PFSK-1 (cell line): ENCODE measurements around the gene RARRES1.

Experiments
- FOXP2 ChIP-seq: optimal IDR thresholded peaks from 2 replicates; pipeline ENCODE3; 2011; ENCODE audit warnings: borderline replicate concordance, control low read depth, inconsistent platforms; ENCODE audit not compliant: insufficient read depth; ENCODE audit errors: extremely low read length, extremely low read depth
- POLR2AphosphoS5 ChIP-seq: IDR thresholded peaks from 2 replicates; pipeline ENCODE4 v1.6.1; 2012; ENCODE audit warnings: low read depth, mild to moderate bottlenecking, control low read depth, low read length, moderate library complexity
- REST ChIP-seq, 2 experiments: IDR thresholded peaks; 2 replicates each; pipeline versions ENCODE4 v1.6.1 to v1.8.0; 2011 to 2012; ENCODE audit warnings: low read depth in 2 of 2, low read length in 2 of 2, control low read depth in 1 of 2, inconsistent platforms in 1 of 2, mild to moderate bottlenecking in 1 of 2, moderate library complexity in 1 of 2; ENCODE audit not compliant: insufficient read depth in 1 of 2
- SIN3A ChIP-seq: IDR thresholded peaks from 2 replicates; pipeline ENCODE4 v1.6.1; 2012; ENCODE audit warnings: mild to moderate bottlenecking, low read length, moderate library complexity, borderline replicate concordance; ENCODE audit not compliant: insufficient read depth
- TAF1 ChIP-seq: IDR thresholded peaks from 2 replicates; pipeline ENCODE4 v1.6.1; 2012; ENCODE audit warnings: low read length, control low read depth, borderline replicate concordance; ENCODE audit not compliant: insufficient read depth

The RARRES1 gene

GRCh38 chr3:158728061-158728377, 4.2 kb downstream of the RARRES1 start:
- TF ChIP-seq POLR2AphosphoS5, result no peak
- TF ChIP-seq TAF1, result no peak
- TF ChIP-seq REST (IDR thresholded peaks at IDR 0.05; ENCODE audit: insufficient read depth in 1 of 2, low read depth in 2 of 2, low read length in 2 of 2), result no peak
- TF ChIP-seq SIN3A, result no peak
- TF ChIP-seq FOXP2, result no peak

GRCh38 chr3:158727206-158728060, 4.8 kb downstream of the RARRES1 start:
- TF ChIP-seq POLR2AphosphoS5, result no peak

- TF ChIP-seq POLR2AphosphoS5 (no peak), FOXP2 (no peak), TAF1 (no peak), REST (IDR thresholded peaks at IDR 0.05; ENCODE audit: insufficient read depth in 1 of 2, low read depth in 2 of 2, low read length in 2 of 2) (no peak)
Measured at GRCh38 chr3:158725348-158726011, 6.8 kb downstream of the RARRES1 start.

GRCh38 chr3:158723991-158724390, 8.3 kb downstream of the RARRES1 start:
- TF ChIP-seq FOXP2 (no peak), POLR2AphosphoS5 (no peak), REST (IDR thresholded peaks at IDR 0.05; ENCODE audit: insufficient read depth in 1 of 2, low read depth in 2 of 2, low read length in 2 of 2) (no peak), SIN3A (no peak)

GRCh38 chr3:158722108-158722507, 10.1 kb downstream of the RARRES1 start:
- TF ChIP-seq POLR2AphosphoS5 (no peak), SIN3A (no peak), REST (IDR thresholded peaks at IDR 0.05; ENCODE audit: insufficient read depth in 1 of 2, low read depth in 2 of 2, low read length in 2 of 2) (no peak), TAF1 (no peak), FOXP2 (no peak)
